Muscle of leg (tissue), 11 donors: ENCODE results near the gene BOC. TPM values are rescaled to one million over a fixed set of nuclear protein-coding genes. Genes with fewer than 3 reads are reported as not detected.
A peak's percentile ranks its signal among the peaks of the same experiment; 100 is the strongest.

Experiments
- DNase-seq: peaks from one replicate; pipeline ENCODE4 v3.0.0; 2013
- H3K27ac ChIP-seq: one replicate; pipeline ENCODE4 v1.5.1; 2013; ENCODE audit warnings: mild to moderate bottlenecking, low read length, control low read depth
- H3K27me3 ChIP-seq: one replicate; pipeline ENCODE4 v1.6.1; 2013; ENCODE audit warnings: low read length; ENCODE audit not compliant: control insufficient read depth, insufficient read depth
- H3K36me3 ChIP-seq: one replicate; pipeline ENCODE4 v1.6.1; 2013; ENCODE audit warnings: low read length; ENCODE audit not compliant: control insufficient read depth, insufficient read depth
- H3K4me1 ChIP-seq: one replicate; pipeline ENCODE4 v1.6.1; 2013; ENCODE audit warnings: low read length; ENCODE audit not compliant: control insufficient read depth, insufficient read depth
- H3K4me3 ChIP-seq: one replicate; pipeline ENCODE4 v1.5.1; 2013; ENCODE audit warnings: low read length, control low read depth
- H3K9me3 ChIP-seq: replicated peaks from 2 replicates; pipeline ENCODE4 v1.6.1; 2013; ENCODE audit warnings: low read depth, low read length; ENCODE audit not compliant: control insufficient read depth
- WGBS: methylation state at CpG from one replicate; pipeline ENCODE4 v1.1.5; 2013; ENCODE audit warnings: missing lambda C conversion rate; ENCODE audit not compliant: insufficient coverage; 5-methylcytosine and 5-hydroxymethylcytosine counted together
- polyA plus RNA-seq, 8 donors: library from polyadenylated mRNA; unstranded; fragments of 120-200 nt; gene quantifications; one replicate each; pipeline versions ENCODE4 v1.2.1 to v1.2.3, GENCODE V29; 2013; ENCODE audit warnings: inconsistent platforms in 1 of 8, low replicate concordance in 1 of 8; ENCODE audit not compliant: insufficient read length in 8 of 8, insufficient read depth in 1 of 8
- total RNA-seq: library from RNA; stranded (reverse); fragments of 120-200 nt; gene quantifications from one replicate; pipeline ENCODE4 v1.2.4, GENCODE V29; 2013

BOC gene
- total and polyA plus RNA-seq, 9 donors = 38.3 to 99.2 (median 55.0) TPM

DNA sequence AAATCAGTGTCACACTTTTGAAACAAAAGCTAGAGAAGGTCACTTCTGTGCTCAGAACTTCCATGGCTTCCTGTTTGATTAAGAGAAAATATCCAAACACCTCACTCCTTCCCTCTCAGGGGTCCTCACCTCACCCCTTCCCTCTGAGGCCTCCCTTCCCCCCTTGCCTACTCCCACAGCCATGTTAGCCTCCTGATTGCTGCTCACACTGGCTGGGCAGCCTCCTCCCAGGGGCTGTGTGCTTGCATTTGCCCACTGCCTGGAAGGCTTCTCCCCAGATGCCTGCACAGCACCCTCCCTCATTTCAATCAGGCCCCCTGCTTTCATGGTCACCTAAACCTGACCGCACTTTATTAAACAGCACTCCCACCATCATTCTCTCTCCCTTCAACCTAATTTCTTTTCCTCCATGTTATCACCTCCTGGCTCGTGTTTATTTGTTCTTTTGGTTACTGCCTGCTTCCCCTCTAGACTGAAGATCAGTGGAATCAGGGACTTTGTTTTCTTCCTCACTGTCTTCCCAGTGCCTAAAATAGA is 10.4 kb downstream of the BOC start:
- H3K4me1 ChIP-seq = peaks cover 39% of the 10 kb centered on the region
- peaks cover 61% of the 10 kb centered on the region for H3K36me3 ChIP-seq
- no peaks in the 10 kb centered on the region for H3K9me3 ChIP-seq
- no peaks in the 10 kb centered on the region for H3K27me3 ChIP-seq
- no peak for DNase-seq
- H3K4me3 ChIP-seq = no peak overlapping the region
- H3K27ac ChIP-seq = no peak overlapping the region
- WGBS = 67% methylated on average over 1 of the region's 2 CpGs

- Histone ChIP-seq H3K27ac (peak overlapping the region; percentile 7), H3K9me3 (no peaks in the 10 kb centered on the region), H3K4me1 (peaks cover 42% of the 10 kb centered on the region), H3K4me3 (no peak overlapping the region), H3K36me3 (peaks cover 58% of the 10 kb centered on the region), H3K27me3 (no peaks in the 10 kb centered on the region)
- no peak for DNase-seq
- 43% methylated on average over 7 of the region's 10 CpGs for WGBS
These were observed 11.2 kb downstream of the BOC start for GRCh38 chr3:113222451-113223086.

DNA sequence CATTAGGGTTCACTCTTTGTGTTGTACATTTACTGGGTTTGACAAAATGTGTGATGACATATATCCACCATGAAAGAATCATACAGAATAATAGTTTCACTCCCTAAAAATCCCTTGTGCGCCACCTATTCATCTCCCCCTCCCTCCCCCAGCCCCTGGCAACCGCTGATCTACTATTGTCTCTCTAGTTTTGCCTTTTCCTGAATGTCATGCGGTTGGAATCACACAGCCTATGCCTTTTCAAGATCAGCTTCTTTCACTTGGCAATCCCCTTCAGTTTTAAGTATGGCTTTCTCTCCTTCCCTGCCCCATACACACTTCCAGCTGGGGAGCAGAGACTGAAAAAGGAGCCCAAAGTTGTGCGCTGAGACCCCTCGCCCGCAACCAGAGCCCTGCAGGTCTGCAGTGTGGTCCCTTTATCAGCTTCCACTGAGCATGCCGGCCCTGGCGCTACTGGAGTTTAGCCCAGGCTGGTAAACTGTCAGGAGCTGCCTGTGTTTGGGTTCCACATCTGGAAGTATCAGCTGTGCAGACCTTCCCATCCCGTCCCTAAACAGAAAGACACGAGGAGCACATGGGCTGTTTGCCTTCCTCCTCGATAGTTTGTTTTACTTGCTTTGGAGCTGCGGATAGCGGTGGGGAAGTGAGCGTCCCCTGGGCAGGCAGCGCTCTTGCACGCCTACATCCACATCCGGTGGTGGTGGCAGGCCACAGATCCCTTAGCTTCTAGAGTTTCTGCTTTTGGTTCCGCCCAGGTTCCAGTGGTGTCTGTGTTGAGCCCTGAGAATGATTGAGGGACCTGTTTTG is 12.3 kb downstream of the BOC start:
- WGBS = 60% methylated on average over 14 of the region's 18 CpGs
- no peaks in the 10 kb centered on the region for H3K9me3 ChIP-seq
- no peak overlapping the region for H3K4me3 ChIP-seq
- DNase-seq = no peak
- no peaks in the 10 kb centered on the region for H3K27me3 ChIP-seq
- peak overlapping the region; percentile 39 for H3K27ac ChIP-seq
- H3K36me3 ChIP-seq = peaks cover 55% of the 10 kb centered on the region
- H3K4me1 ChIP-seq = peaks cover 44% of the 10 kb centered on the region

- peaks cover 49% of the 10 kb centered on the region for H3K4me1 ChIP-seq
- no peak for DNase-seq
- H3K27ac ChIP-seq = no peak overlapping the region
- no peak overlapping the region for H3K4me3 ChIP-seq
- no peaks in the 10 kb centered on the region for H3K27me3 ChIP-seq
- WGBS = 61% methylated on average over 2 of the region's 2 CpGs
- no peaks in the 10 kb centered on the region for H3K9me3 ChIP-seq
- peaks cover 43% of the 10 kb centered on the region for H3K36me3 ChIP-seq
These were observed 13.9 kb downstream of the BOC start for GRCh38 chr3:113225286-113225685.

- H3K4me1 ChIP-seq = peaks cover 39% of the 10 kb centered on the region
- no peak for DNase-seq
- no peak overlapping the region for H3K27ac ChIP-seq
- H3K36me3 ChIP-seq = peaks cover 34% of the 10 kb centered on the region
- H3K27me3 ChIP-seq = no peaks in the 10 kb centered on the region
- 63% methylated on average over 2 of the region's 3 CpGs for WGBS
- H3K9me3 ChIP-seq = no peaks in the 10 kb centered on the region
- H3K4me3 ChIP-seq = no peak overlapping the region
These were observed 15.1 kb downstream of the BOC start for GRCh38 chr3:113226491-113226890.

DNA sequence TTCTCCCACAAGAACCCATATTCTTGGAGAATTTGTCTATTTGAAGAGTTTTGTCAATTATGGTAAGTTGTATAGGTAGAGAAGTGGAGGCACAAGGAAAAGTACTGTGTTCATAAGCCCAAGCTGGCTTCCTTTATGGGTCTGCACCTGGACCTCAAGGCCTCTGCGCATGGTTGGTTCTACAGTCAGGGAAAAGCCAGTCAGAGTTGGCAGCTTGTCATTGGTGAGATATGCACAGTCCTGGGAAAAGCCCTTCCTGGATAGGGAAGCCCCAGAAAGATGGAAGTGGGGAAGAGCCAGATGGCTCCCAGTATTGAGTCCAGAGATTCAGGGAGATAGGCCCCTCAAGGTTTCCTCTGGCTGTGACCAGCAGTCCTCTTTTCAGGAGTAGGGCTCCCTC is 15.8 kb downstream of the BOC start:
- H3K27ac ChIP-seq = no peak overlapping the region
- peaks cover 33% of the 10 kb centered on the region for H3K36me3 ChIP-seq
- H3K4me1 ChIP-seq = peaks cover 40% of the 10 kb centered on the region
- 55% methylated on average over 1 of the region's 1 CpG for WGBS
- no peaks in the 10 kb centered on the region for H3K9me3 ChIP-seq
- no peak for DNase-seq
- H3K4me3 ChIP-seq = no peak overlapping the region
- no peaks in the 10 kb centered on the region for H3K27me3 ChIP-seq

DNA sequence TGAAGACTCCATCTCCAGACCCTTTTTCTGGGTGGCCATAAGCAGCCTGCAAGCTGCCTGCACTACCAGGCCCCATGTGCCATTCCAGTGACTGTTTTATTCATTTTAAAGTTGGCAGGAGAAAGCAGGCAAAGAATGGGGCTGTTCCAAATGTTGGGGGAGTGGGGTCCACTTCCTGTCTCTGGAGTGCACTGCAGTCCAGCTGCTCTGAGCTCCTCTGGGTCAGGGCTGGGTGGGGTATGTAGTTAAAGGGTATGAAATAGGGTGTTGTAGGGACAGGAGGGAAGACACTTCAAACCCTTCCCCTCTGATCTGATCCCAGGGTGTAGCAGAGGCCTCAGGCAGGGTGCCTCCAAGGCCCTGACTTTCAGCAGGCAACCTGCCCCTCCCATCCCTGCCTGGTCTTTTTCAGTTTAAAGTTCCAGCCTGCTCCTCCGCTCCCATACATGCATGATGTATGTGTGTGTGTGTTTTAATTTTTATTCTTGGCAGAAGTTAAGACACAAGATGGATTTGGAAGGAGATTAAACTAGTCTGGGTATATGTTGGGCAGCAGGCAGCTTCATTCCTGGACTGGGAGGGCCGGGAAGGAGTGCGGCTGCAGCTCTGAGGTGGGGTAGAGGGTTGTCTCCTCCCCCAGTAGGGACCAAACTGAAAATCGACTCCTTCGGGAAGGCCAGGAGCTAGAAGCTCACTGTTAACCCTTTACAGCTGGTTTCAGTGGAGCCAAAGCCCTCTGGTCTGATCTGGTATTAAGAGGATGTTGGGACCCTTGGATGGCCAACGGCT is 17.3 kb downstream of the BOC start:
- H3K9me3 ChIP-seq = no peaks in the 10 kb centered on the region
- no peak overlapping the region for H3K4me3 ChIP-seq
- WGBS = 4% methylated on average over 5 of the region's 6 CpGs
- H3K36me3 ChIP-seq = peaks cover 23% of the 10 kb centered on the region
- H3K27ac ChIP-seq = no peak overlapping the region
- no peaks in the 10 kb centered on the region for H3K27me3 ChIP-seq
- peak; percentile 56 for DNase-seq
- H3K4me1 ChIP-seq = peaks cover 28% of the 10 kb centered on the region

DNA sequence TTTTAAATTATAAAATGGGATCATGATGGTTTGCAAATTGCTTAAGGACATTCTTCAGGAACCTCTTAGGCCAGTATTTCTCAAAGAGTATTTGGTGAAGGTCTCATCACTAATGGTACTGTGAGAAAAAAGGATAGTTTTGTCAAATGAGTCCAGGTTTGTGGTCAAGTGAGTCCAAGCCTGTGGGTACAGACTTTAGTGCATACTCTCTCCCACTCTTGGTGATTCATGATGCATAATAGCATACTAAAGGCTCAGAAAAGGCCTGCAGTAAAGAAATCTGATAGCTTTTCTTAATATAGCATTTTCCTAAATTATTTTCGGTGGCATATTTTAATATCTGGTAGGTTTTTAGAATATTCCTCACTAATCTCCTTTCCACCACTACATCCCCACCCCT is 20.0 kb downstream of the BOC start:
- Histone ChIP-seq H3K27me3 (no peaks in the 10 kb centered on the region), H3K36me3 (peaks cover 19% of the 10 kb centered on the region), H3K27ac (no peak overlapping the region), H3K4me3 (no peak overlapping the region), H3K4me1 (peaks cover 31% of the 10 kb centered on the region), H3K9me3 (no peaks in the 10 kb centered on the region)
- whole genome bisulfite sequencing = no CpG with 5 or more reads among the region's 1 CpG
- no peak for DNase-seq

DNA sequence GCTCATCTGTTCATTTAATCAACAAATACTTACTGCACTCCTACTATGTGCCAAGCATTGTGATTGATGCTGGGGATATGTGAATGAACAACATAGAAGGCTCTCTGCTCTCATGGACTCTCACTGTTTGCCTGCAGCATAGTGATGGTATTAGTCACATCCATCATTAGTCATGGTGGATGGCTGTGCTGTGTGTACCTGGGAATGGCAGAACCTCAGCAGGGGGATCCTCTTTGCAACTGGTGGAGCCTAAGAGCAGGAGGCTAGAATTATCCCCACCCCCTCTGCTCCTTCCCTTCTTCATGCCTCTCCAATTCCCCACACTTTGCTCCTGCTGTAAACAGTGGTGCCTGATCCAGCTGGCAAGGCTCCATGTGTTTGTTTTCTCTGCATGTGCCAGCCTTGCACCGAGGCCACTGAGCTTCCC is 20.5 kb downstream of the BOC start:
- Histone ChIP-seq H3K4me3 (no peak overlapping the region), H3K4me1 (peaks cover 31% of the 10 kb centered on the region), H3K27ac (no peak overlapping the region), H3K9me3 (no peaks in the 10 kb centered on the region), H3K27me3 (no peaks in the 10 kb centered on the region), H3K36me3 (peaks cover 16% of the 10 kb centered on the region)
- DNase-seq = no peak
- 0% methylated on average over 1 of the region's 1 CpG for WGBS

- DNase-seq = no peak
- H3K27me3 ChIP-seq = no peaks in the 10 kb centered on the region
- H3K4me3 ChIP-seq = no peak overlapping the region
- no peaks in the 10 kb centered on the region for H3K9me3 ChIP-seq
- no peak overlapping the region for H3K27ac ChIP-seq
- H3K4me1 ChIP-seq = peaks cover 28% of the 10 kb centered on the region
- WGBS = 22% methylated on average over 1 of the region's 2 CpGs
- H3K36me3 ChIP-seq = peaks cover 20% of the 10 kb centered on the region
These were observed 21.0 kb downstream of the BOC start for GRCh38 chr3:113232342-113232741.
